CD4-positive, CD25-positive, alpha-beta regulatory T cell (primary cell): ENCODE measurements around the gene HTR1A. TPM values are rescaled to one million over a fixed set of nuclear protein-coding genes. Genes with fewer than 3 reads are reported as not detected.

Experiments
- ATAC-seq, 2 donors: fragments of 150-1000 bp; cut with Tn5 transposase; one replicate each; pipeline ENCODE4 v1.10.0; 2021; ENCODE audit warnings: low read depth in 2 of 2, moderate number of reproducible peaks in 2 of 2, moderate library complexity in 1 of 2
- DNase-seq, 3 donors: peaks; one replicate each; pipeline versions ENCODE4 v3.0.0 to v3.0.0-alpha.2; 2012 to 2022; ENCODE audit warnings: mixed read lengths in 1 of 3
- H3K27ac ChIP-seq: one replicate; pipeline ENCODE4 v1.7.0; 2013; ENCODE audit warnings: mild to moderate bottlenecking, low read length; ENCODE audit not compliant: insufficient read depth, poor library complexity, severe bottlenecking
- H3K27me3 ChIP-seq: one replicate; pipeline ENCODE4 v1.7.0; 2013; ENCODE audit warnings: low read length; ENCODE audit not compliant: control insufficient read depth, insufficient read depth
- H3K36me3 ChIP-seq: one replicate; pipeline ENCODE4 v1.7.0; 2013; ENCODE audit warnings: mild to moderate bottlenecking, low read length, moderate library complexity; ENCODE audit not compliant: control insufficient read depth, insufficient read depth
- H3K4me1 ChIP-seq: 2 replicates; pipeline ENCODE4 v1.7.0; 2013; ENCODE audit warnings: mild to moderate bottlenecking, low read length; ENCODE audit not compliant: insufficient read depth, control insufficient read depth, poor library complexity, severe bottlenecking
- H3K4me3 ChIP-seq: one replicate; pipeline ENCODE4 v1.7.0; 2013; ENCODE audit warnings: low read depth, mild to moderate bottlenecking, low read length, moderate library complexity
- H3K9me3 ChIP-seq, 2 experiments: 1 replicate in 1 of 2; 2 replicates in 1 of 2; pipeline ENCODE4 v1.7.0; 2013; ENCODE audit warnings: low read length in 2 of 2, mild to moderate bottlenecking in 1 of 2, moderate library complexity in 1 of 2; ENCODE audit not compliant: control insufficient read depth in 2 of 2
- H3K27ac Mint-ChIP-seq, 3 donors: one replicate each; pipeline ENCODE4 v1.8.0; 2020 to 2022; ENCODE audit warnings: mild to moderate bottlenecking in 3 of 3, mixed read lengths in 3 of 3, moderate library complexity in 2 of 3
- H3K27me3 Mint-ChIP-seq: one replicate; pipeline ENCODE4 v1.8.0; 2022; ENCODE audit warnings: mild to moderate bottlenecking, mixed read lengths
- H3K36me3 Mint-ChIP-seq: one replicate; pipeline ENCODE4 v1.8.0; 2020; ENCODE audit warnings: mixed read lengths
- H3K4me1 Mint-ChIP-seq, 4 donors: one replicate each; pipeline ENCODE4 v1.8.0; 2020 to 2022; ENCODE audit warnings: mixed read lengths in 4 of 4, mild to moderate bottlenecking in 1 of 4
- H3K4me3 Mint-ChIP-seq, 4 donors: one replicate each; pipeline ENCODE4 v1.8.0; 2020 to 2022; ENCODE audit warnings: mild to moderate bottlenecking in 4 of 4, mixed read lengths in 4 of 4, moderate library complexity in 3 of 4
- H3K9me3 Mint-ChIP-seq, 7 donors: one replicate each; pipeline ENCODE4 v1.8.0; 2020 to 2022; ENCODE audit warnings: mixed read lengths in 7 of 7, mild to moderate bottlenecking in 3 of 7, moderate library complexity in 2 of 7
- polyA plus RNA-seq, 4 donors: library from polyadenylated mRNA; unstranded; fragments of 300-500 nt; fragmentation: Illumina TruSeq; gene quantifications; one replicate each; pipeline ENCODE4 v1.2.3, GENCODE V29; 2021
- total RNA-seq: library from RNA; stranded (reverse); gene quantifications from one replicate; pipeline ENCODE4 v1.2.3, GENCODE V29; 2022

The HTR1A gene
- total RNA-seq (not detected), polyA plus RNA-seq (not detected)

- Histone ChIP-seq H3K27me3 (no peaks in the 10 kb centered on the region), H3K9me3 (peaks cover 0 to 3% of the 10 kb centered on the region in 2 experiments), H3K4me3 (no peak within 1 kb of the TSS), H3K36me3 (no peaks in the 10 kb centered on the region), H3K4me1 (no peaks in the 10 kb centered on the region), H3K27ac (no peak within 1 kb of the TSS)
- Mint-ChIP-seq H3K4me1 (no peaks in the 10 kb centered on the region), H3K4me3 (no peak within 1 kb of the TSS), H3K9me3 (peaks cover 0 to 11% (median 2%) of the 10 kb centered on the region in 7 donors), H3K36me3 (no peaks in the 10 kb centered on the region), H3K27me3 (peaks cover 10% of the 10 kb centered on the region), H3K27ac (no peak within 1 kb of the TSS)
- no peak for ATAC-seq
- no peak for DNase-seq
These were observed at the start of gene HTR1A for GRCh38 chr5:63962279-63962678. Gene HTR1A (minus strand): TSS chr5:63962445. CDS start chr5:63961719, 726 bp downstream.

DNA sequence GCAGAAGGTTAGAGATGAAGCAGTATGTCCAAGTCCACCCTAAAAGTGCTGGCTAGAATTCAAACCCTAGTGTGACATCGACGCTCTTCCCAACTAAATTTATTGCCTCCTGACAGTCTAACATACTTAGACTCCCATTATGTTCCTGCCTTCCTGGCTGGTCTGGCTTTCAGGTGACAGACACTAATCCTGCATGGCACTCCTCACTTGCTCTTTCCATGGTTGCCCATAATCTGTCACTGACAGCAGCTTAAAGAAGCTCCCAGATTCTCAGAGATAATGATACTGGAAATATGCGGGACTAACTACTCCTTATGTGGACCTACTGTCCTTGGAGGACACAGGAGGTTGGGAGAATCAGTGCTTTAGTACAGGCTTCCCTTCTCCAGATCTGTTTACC is 41.7 kb upstream of the HTR1A start:
- Histone ChIP-seq H3K36me3 (no peaks in the 10 kb centered on the region), H3K4me1 (no peaks in the 10 kb centered on the region), H3K9me3 (no peaks in the 10 kb centered on the region), H3K27me3 (no peaks in the 10 kb centered on the region), H3K27ac (no peak overlapping the region), H3K4me3 (no peak overlapping the region)
- ATAC-seq (no peak), DNase-seq (no peak)
- no peak overlapping the region for H3K4me3 Mint-ChIP-seq
- H3K9me3 Mint-ChIP-seq = peaks cover 0 to 9% (median 0%) of the 10 kb centered on the region in 7 donors
- H3K36me3 Mint-ChIP-seq = no peaks in the 10 kb centered on the region
- no peaks in the 10 kb centered on the region for H3K4me1 Mint-ChIP-seq
- no peaks in the 10 kb centered on the region for H3K27me3 Mint-ChIP-seq
- no peak overlapping the region for H3K27ac Mint-ChIP-seq

GRCh38 chr5:64000096-64000495 is 37.9 kb upstream of the HTR1A start:
- no peaks in the 10 kb centered on the region for H3K36me3 ChIP-seq
- H3K27me3 ChIP-seq = no peaks in the 10 kb centered on the region
- Mint-ChIP-seq H3K4me1 (no peaks in the 10 kb centered on the region), H3K27ac (no peak overlapping the region), H3K4me3 (no peak overlapping the region), H3K27me3 (no peaks in the 10 kb centered on the region), H3K9me3 (peaks cover 0 to 12% (median 7%) of the 10 kb centered on the region in 7 donors), H3K36me3 (no peaks in the 10 kb centered on the region)
- H3K9me3 ChIP-seq = peaks cover 0 to 3% of the 10 kb centered on the region in 2 experiments
- no peaks in the 10 kb centered on the region for H3K4me1 ChIP-seq
- no peak overlapping the region for H3K27ac ChIP-seq
- DNase-seq = no peak
- no peak for ATAC-seq
- no peak overlapping the region for H3K4me3 ChIP-seq

DNA sequence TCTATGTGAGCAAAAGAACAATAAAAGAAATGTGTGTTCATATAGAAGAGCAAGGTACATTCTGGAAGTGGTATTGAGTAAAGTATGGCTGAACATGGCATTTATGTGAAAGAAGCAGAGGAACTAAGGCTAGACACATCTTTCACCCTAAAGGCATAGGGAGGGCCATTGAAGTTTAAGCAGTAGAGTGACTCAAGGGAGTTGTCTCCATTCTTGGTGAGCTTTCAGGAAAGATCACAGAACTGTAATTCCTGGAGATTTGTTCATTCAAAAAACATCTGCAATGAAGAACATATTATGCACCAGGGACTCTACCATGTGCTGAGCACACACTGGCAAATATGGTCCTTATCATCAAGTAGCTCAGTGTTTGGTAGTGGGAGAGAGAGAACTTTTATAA is 24.8 kb upstream of the HTR1A start:
- Mint-ChIP-seq H3K36me3 (no peaks in the 10 kb centered on the region), H3K27ac (no peak overlapping the region), H3K4me3 (no peak overlapping the region), H3K4me1 (no peaks in the 10 kb centered on the region), H3K9me3 (peaks cover 0 to 9% (median 5%) of the 10 kb centered on the region in 7 donors), H3K27me3 (no peaks in the 10 kb centered on the region)
- H3K27ac ChIP-seq = no peak overlapping the region
- ATAC-seq (no peak), DNase-seq (no peak)
- no peaks in the 10 kb centered on the region for H3K9me3 ChIP-seq
- H3K27me3 ChIP-seq = no peaks in the 10 kb centered on the region
- no peak overlapping the region for H3K4me3 ChIP-seq
- H3K4me1 ChIP-seq = no peaks in the 10 kb centered on the region
- H3K36me3 ChIP-seq = no peaks in the 10 kb centered on the region

- H3K4me1 ChIP-seq = no peaks in the 10 kb centered on the region
- H3K9me3 Mint-ChIP-seq = peaks cover 0 to 12% (median 5%) of the 10 kb centered on the region in 7 donors
- no peaks in the 10 kb centered on the region for H3K36me3 Mint-ChIP-seq
- H3K9me3 ChIP-seq = no peaks in the 10 kb centered on the region
- no peaks in the 10 kb centered on the region for H3K36me3 ChIP-seq
- DNase-seq (no peak), ATAC-seq (no peak)
- H3K4me3 Mint-ChIP-seq = no peak overlapping the region
- no peaks in the 10 kb centered on the region for H3K27me3 Mint-ChIP-seq
- H3K4me3 ChIP-seq = no peak overlapping the region
- no peaks in the 10 kb centered on the region for H3K4me1 Mint-ChIP-seq
- no peak overlapping the region for H3K27ac Mint-ChIP-seq
- no peak overlapping the region for H3K27ac ChIP-seq
- H3K27me3 ChIP-seq = no peaks in the 10 kb centered on the region
These were observed 19.6 kb upstream of the HTR1A start for GRCh38 chr5:63981864-63982263.

DNA sequence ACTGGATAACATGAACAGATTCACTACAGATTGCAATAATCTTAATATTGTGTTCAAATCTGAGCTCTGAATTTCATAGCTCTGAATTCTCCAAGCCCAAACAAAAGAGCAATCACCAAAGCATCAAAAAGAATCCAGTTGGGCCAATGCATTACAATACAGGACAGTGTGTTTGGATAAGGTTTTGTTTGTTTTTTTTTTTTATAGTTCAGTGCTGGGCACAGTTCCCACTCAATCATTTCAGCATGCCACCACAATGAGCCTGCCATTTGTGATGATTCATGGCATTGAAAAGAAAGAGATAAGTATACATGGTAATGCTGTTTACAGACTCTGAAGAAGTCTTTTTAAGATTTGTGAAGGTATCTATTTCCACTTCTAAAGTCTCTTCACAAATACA is 1.7 kb upstream of the HTR1A start:
- no peaks in the 10 kb centered on the region for H3K4me1 ChIP-seq
- no peak overlapping the region for H3K4me3 ChIP-seq
- Mint-ChIP-seq H3K36me3 (no peaks in the 10 kb centered on the region), H3K27ac (no peak overlapping the region), H3K4me1 (no peaks in the 10 kb centered on the region), H3K4me3 (no peak overlapping the region), H3K9me3 (peaks cover 0 to 11% (median 2%) of the 10 kb centered on the region in 7 donors), H3K27me3 (peaks cover 10% of the 10 kb centered on the region)
- peaks cover 0 to 3% of the 10 kb centered on the region in 2 experiments for H3K9me3 ChIP-seq
- H3K27me3 ChIP-seq = no peaks in the 10 kb centered on the region
- H3K27ac ChIP-seq = no peak overlapping the region
- ATAC-seq (no peak), DNase-seq (no peak)
- no peaks in the 10 kb centered on the region for H3K36me3 ChIP-seq

DNA sequence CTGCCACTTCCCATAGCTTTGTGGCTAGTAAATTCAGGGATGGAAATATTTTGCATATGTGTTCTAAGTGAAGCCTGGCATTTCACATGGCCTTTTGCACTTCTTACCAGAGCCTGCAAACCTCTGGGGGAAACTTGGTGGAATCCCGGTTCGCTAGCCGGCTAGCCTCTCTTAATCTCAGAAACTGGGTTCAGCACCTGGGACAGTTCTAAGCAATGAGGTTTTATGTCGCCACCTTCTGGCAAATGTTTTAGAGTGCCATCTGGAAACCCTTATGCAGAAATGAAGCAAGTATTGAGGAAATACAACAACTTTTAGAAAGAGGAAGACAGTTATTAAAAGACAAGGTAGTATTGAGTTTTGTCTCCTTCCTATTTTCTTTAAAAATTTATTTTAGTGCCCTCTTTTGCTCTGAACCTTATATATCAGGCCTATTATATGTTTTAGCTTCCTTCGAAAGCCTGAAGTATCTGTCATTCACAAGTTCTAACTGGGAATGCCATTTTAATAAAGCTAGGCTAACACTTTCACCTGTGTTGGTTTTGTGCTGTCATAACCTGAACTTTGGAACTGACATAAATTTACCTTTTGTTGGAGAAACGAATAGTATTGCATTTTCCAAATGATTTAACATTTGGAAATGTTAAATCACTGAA is 963 bp upstream of the HTR1A start:
- peaks cover 10% of the 10 kb centered on the region for H3K27me3 Mint-ChIP-seq
- no peak overlapping the region for H3K27ac Mint-ChIP-seq
- Histone ChIP-seq H3K4me1 (no peaks in the 10 kb centered on the region), H3K9me3 (peaks cover 0 to 3% of the 10 kb centered on the region in 2 experiments), H3K36me3 (no peaks in the 10 kb centered on the region), H3K27me3 (no peaks in the 10 kb centered on the region), H3K27ac (no peak overlapping the region), H3K4me3 (no peak overlapping the region)
- peaks cover 0 to 11% (median 2%) of the 10 kb centered on the region in 7 donors for H3K9me3 Mint-ChIP-seq
- DNase-seq (peak in 1 of 3 donors; percentile 53), ATAC-seq (no peak)
- H3K4me1 Mint-ChIP-seq = no peaks in the 10 kb centered on the region
- no peaks in the 10 kb centered on the region for H3K36me3 Mint-ChIP-seq
- no peak overlapping the region for H3K4me3 Mint-ChIP-seq

DNA sequence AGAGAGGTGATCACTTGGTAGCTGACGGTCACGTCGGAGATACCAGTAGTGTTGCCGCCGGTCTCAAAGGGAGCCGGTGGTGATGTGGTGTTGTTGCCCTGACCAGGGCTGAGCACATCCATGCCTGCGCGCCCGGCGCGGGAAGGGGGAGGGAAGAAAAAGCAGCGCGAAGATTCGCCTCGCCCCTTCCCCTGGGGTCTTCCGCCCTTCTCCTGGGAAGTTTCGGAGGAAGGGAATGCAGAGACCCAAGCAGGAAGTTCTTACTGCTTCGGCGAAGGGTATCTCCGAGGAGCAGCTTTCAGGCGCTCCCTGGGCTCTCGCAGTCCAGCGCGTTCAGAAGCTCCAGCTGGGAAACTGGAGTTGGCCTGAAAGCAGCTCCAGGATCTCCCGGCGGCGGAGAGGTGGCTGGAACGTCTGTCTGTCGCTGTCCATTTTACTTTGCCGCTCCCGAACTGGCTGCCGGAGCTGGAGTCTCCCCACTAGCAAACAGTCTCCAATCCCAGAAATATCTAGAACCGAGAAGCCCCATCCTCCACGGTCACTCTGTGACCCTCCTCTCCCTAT is 565 bp downstream of the HTR1A start:
- H3K27me3 ChIP-seq = no peaks in the 10 kb centered on the region
- no peak overlapping the region for H3K27ac ChIP-seq
- H3K36me3 ChIP-seq = no peaks in the 10 kb centered on the region
- Mint-ChIP-seq H3K27me3 (peaks cover 10% of the 10 kb centered on the region), H3K4me3 (no peak overlapping the region), H3K4me1 (no peaks in the 10 kb centered on the region), H3K36me3 (no peaks in the 10 kb centered on the region), H3K9me3 (peaks cover 0 to 11% (median 2%) of the 10 kb centered on the region in 7 donors), H3K27ac (no peak overlapping the region)
- ATAC-seq (no peak), DNase-seq (no peak)
- no peak overlapping the region for H3K4me3 ChIP-seq
- no peaks in the 10 kb centered on the region for H3K4me1 ChIP-seq
- peaks cover 0 to 3% of the 10 kb centered on the region in 2 experiments for H3K9me3 ChIP-seq
